ELR (cell line): ENCODE data around the gene LRRC4.

ENCODE experiments used
- DNase-seq: peaks from one replicate; pipeline ENCODE4 v3.0.0-alpha.2; 2015; ENCODE audit warnings: low read depth

Gene LRRC4

GRCh38 chr7:128059143-128059988, 28.1 kb upstream of the LRRC4 start:
- no peak for DNase-seq

GRCh38 chr7:128057909-128058308, 26.7 kb upstream of the LRRC4 start:
- DNase-seq, result no peak

- peak; percentile 85 for DNase-seq
Measured at GRCh38 chr7:128056901-128057300, 25.7 kb upstream of the LRRC4 start.

GRCh38 chr7:128055637-128056036, 24.4 kb upstream of the LRRC4 start:
- DNase-seq, result no peak

- DNase-seq, result no peak
Measured at GRCh38 chr7:128054511-128054910, 23.3 kb upstream of the LRRC4 start.

GRCh38 chr7:128053991-128054390, 22.8 kb upstream of the LRRC4 start:
- no peak for DNase-seq

GRCh38 chr7:128053023-128053422, 21.8 kb upstream of the LRRC4 start:
- DNase-seq, result peak; percentile 41

- no peak for DNase-seq
Measured at GRCh38 chr7:128052404-128052803, 21.2 kb upstream of the LRRC4 start.

- DNase-seq, result peak; percentile 49
Measured at GRCh38 chr7:128045766-128046165, 14.5 kb upstream of the LRRC4 start.

- no peak for DNase-seq
Measured at GRCh38 chr7:128045158-128045557, 13.9 kb upstream of the LRRC4 start.

- no peak for DNase-seq
Measured at GRCh38 chr7:128044064-128044463, 12.8 kb upstream of the LRRC4 start.

GRCh38 chr7:128042012-128042411, 10.8 kb upstream of the LRRC4 start:
- no peak for DNase-seq

- peak; percentile 87 for DNase-seq
Measured at GRCh38 chr7:128041203-128041602, 10.0 kb upstream of the LRRC4 start.

GRCh38 chr7:128040205-128040604, 9.0 kb upstream of the LRRC4 start:
- DNase-seq, result no peak

GRCh38 chr7:128039544-128039953, 8.3 kb upstream of the LRRC4 start:
- no peak for DNase-seq

GRCh38 chr7:128037880-128038619, 6.8 kb upstream of the LRRC4 start:
- DNase-seq, result no peak

- DNase-seq, result no peak
Measured at GRCh38 chr7:128037081-128037480, 5.8 kb upstream of the LRRC4 start.

- no peak for DNase-seq
Measured at GRCh38 chr7:128036226-128036940, 5.1 kb upstream of the LRRC4 start.

- peak; percentile 45 for DNase-seq
Measured at GRCh38 chr7:128035712-128036111, 4.5 kb upstream of the LRRC4 start.

GRCh38 chr7:128034825-128035224, 3.6 kb upstream of the LRRC4 start:
- DNase-seq, result no peak

- DNase-seq, result no peak
Measured at GRCh38 chr7:128033246-128033645, 2.0 kb upstream of the LRRC4 start.

GRCh38 chr7:128032605-128033235, 1.5 kb upstream of the LRRC4 start:
- no peak for DNase-seq
